Measurements from ENCODE around the gene MGAT5.
A peak's percentile ranks its signal among the peaks of the same experiment; 100 is the strongest.

MGAT5 gene

GRCh38 chr2:134431838-134432434 is 178.1 kb downstream of the MGAT5 start:
- DNase-seq, result no peak

- DNase-seq, result no peak
Measured at GRCh38 chr2:134432435-134432883, 178.6 kb downstream of the MGAT5 start.

- DNase-seq, result no peak
Measured at GRCh38 chr2:134433469-134433868, 179.6 kb downstream of the MGAT5 start.

GRCh38 chr2:134433979-134434378 is 180.1 kb downstream of the MGAT5 start:
- DNase-seq, result no peak

GRCh38 chr2:134435505-134435904 is 181.6 kb downstream of the MGAT5 start:
- no peak for DNase-seq

GRCh38 chr2:134435936-134436335 is 182.1 kb downstream of the MGAT5 start:
- DNase-seq, result no peak

DNA sequence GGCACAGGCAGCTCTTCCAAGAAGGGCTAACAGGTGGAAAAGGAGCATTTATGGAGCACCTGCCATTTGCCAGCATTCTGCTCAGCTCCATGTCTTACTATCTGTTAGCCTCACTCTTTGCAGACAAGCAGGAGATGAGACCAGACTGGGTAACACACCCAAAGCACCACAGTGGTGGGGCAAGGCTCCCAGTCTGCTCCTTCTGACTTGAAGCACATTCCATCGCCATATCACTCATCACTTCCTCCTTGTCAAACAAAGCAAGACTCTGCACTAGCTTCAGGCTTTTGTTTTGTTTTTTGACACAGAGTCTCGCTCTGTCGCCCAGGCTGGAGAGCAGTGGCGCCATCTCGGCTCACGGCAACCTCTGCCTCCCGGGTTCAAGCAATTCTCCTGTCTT is 182.8 kb downstream of the MGAT5 start:
- DNase-seq, result no peak

DNA sequence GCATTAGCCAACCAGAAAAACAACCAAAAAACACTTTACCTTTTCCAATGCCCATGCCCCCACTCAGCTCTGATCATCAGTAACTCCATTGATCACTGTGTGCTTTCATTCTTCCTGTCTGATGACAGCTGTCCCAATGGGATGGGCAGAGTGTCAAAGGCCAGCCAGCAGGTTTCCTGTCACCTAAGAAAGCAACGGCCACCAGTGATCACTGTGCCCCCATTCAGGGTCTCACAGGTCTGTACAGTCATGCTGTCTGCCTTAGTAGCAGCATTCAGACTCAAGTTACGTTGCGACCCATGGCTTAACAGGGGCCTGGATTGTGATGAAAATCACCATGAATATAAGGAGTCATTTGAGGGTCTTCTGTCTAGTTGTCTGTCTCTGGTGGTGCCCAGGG is 184.5 kb downstream of the MGAT5 start:
- no peak for DNase-seq

DNA sequence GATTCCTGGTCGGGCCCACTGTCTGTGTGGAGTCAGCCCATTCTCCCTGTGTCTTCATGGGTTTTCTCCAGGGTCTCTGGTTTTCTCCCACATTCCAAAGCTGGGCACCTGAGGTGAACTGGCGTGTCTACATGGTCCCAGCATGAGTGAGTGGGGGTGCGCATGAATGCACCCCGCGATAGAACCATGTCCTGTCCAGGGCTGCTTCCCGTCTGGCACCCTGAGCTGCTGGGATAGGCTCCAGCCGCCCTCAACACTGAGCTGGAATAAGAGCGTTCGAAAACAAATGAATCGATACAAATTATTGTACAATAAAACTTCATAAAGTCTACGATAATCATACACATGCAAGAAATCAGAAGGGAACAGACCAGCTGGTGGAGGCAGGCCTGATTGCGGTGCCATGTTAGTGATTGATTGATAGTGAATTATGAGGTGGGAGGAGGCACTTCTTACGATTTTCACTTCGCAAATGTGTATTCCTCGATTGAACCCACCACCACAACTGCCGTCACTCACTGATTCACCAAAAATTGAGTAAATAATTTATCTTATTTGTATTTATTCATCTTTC is 186.6 kb downstream of the MGAT5 start:
- DNase-seq, result no peak

DNA sequence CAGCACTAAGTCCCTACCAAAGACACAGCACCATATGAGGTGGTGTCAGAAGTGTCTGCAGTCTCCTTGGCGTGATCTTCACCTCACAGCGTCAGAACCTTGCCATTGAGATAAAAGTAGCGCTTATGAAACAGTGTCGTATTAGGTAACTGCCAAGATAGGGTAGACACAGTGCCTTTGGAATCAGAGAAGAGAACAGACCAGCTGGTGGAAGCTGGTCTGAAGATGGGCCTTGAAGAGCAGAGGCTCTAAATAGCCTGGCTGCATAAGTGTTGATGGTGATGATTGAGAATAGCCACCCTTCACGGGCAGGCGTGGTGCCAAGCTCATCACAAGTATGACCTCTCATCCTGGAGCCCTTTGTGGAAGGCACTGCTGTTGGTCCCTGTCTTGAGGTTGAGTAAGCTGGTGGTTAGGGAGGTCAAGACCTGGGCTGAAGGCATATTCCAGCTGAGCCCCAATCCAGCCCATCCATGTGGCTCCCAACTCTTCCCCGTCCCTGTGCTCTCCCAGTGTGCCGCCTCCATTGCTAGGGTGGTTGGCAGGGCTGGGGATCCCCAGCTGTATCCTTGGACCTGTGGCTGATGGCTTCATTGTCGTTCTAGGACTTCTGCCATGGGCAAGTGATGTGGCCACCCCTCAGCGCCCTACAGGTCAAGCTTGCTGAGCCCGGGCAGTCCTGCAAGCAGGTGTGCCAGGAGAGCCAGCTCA is 187.4 kb downstream of the MGAT5 start:
- no peak for DNase-seq

DNA sequence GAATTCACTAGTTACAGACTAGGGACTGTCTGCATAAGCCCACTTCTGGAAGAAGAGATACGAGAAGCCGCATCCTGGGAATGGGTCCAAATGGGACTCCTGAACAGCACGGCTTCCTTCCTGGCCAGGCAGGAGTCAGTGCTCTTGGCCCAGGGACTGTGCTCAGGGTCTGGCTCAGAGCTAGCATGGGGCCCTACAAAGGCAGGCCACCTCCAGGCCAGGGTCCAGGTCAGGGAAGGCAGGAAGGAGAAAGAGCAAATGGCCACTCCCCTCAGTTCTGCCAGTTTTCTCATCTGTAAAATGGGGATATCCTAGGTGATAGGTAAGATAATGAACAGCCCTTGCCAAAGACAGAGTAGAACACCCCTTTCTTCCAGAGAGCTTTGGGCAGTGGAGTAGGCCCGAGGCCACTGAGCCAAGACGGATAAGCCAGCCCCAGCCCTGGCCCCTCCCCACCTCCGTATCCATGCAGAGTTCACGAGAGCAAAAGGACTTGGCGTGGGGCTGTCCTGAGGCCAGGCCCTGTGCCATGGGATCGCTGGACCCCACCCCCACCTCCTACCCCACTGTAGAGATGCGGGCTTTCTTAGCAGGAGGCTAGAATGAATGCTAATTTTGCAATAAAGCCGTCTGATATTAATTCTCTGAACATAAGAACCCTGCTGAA is 190.1 kb downstream of the MGAT5 start:
- DNase-seq, result no peak

GRCh38 chr2:134445116-134445515 is 191.2 kb downstream of the MGAT5 start:
- DNase-seq, result no peak

DNA sequence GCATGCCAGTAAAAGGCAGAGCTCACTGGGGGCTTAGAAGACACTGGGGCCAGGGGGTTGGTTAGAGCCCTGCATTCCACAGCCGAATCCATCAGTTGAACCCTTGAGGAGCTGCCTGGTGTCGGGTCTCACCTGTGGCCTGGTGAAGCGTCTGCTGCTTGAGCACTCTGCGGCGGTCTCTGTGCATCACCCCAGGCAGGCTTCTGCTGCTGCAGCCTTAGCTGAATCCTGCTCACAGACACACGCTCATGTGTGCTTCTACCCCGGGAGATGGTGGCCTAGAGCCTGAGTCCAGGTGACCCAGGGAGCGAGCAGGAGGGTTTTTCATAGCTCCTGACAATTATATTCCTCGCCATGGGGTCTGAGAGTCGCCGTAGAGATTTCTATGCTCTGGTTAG is 192.1 kb downstream of the MGAT5 start:
- DNase-seq, result no peak

- DNase-seq, result peak; percentile 62
Measured at GRCh38 chr2:134446383-134447017, 192.6 kb downstream of the MGAT5 start.

- DNase-seq, result no peak
Measured at GRCh38 chr2:134447669-134448068, 193.8 kb downstream of the MGAT5 start.

GRCh38 chr2:134448650-134449049 is 194.8 kb downstream of the MGAT5 start:
- no peak for DNase-seq

GRCh38 chr2:134449157-134449556 is 195.3 kb downstream of the MGAT5 start:
- no peak for DNase-seq

DNA sequence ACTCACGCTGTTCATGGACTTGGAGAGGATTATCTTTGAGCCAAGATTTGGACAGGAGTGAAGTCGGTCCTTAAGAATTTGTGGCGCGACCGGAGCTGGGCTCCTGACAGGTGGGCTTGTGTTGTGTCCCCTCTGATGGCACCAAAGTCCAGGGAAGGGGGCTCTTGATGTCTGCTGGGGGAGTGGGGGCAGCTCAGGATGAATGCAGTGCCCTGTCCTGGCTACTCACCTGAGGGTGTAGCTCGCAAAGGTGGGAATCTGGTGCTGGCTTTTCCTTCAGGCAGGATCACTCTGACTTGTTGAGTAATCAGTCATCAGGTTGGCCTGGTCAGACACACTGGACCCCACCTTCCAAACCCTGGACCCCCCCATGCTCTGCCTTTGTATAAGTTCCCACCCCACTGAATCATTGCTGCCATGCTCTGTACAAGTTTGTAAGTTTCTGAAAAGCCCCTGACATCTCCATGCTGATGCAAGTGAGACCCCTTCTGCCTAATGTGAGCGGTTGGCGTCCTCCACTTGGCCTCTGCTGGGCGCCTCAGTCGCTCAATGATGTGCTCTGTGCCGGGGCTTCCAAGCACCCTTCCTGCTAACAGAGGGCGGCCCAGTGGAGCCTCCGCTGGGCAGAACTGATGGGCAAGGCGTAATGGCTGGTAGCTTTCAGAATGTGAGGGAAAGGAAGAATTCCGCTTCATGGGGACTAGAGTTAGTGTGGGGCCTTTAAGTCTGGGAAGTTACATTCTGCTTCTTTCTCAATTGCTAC is 196.1 kb downstream of the MGAT5 start:
- no peak for DNase-seq

DNA sequence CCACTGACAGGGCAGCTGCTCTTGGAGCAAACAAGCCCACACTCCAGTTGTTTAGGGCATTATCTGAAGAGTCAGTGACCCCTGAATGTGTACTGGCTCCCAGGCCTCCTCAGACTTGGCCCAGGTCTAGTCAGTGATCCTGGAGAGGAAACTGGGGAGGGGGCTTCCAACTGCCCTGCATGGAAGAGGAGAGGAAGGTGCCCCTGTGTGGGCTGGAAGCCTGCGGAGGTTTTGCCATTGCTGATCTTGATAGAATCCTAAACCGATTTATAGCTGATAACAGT is 197.4 kb downstream of the MGAT5 start:
- no peak for DNase-seq

DNA sequence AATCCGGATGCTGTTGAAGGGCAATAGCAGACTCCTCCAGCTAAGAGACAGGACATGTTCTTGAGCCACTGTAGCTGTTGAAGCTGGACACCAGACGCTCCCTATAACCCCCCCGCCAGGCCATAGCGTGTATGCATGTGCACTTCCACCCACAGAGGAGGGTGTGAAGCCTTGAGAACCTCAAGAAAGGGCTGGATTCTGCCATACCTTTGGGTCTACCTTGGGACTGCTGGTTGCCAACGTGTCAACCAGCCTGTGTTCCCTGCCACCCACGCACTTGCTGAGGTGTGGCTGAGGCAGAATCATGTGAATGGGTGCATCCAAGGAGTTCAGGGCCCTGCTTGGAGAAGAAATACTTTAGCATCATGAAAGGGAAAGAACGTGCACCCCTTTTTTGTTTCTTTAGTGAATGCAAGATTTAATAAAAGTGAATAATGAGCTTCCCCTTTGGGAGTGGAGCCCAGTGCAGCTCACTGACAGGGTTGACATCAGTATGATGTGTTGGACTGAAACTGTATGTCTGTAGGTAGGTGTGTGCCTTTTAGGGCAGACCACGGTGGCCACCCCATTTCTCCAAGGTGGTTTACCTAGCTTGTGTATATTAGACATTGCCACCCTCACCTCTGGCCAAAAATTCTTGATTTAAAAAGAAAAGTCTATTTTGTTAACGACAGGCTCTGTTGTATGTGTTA is 198.3 kb downstream of the MGAT5 start:
- DNase-seq, result no peak

DNA sequence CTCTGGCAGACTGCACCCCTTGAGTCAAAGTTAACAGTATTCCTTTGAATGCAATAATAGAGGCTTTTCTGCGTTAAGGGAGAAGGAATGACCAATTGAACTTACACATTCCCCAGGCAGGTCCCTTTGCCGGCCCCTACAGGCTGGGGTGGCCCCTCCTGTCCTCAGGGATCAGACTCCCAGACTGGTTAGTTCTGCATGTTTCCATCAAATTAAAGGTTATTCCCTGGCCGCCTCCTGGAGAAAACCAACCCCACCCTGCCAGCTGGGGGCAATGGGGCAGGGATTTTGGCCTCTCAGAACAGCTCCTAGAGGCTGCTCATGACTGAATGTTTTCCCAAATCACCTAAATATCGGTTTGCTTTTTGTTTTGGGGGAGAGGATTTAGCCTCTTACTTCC is 199.6 kb downstream of the MGAT5 start:
- DNase-seq, result no peak

- DNase-seq, result no peak
Measured at GRCh38 chr2:134453973-134454372, 200.1 kb downstream of the MGAT5 start.
